Thoracic aorta (tissue), 2 donors: ENCODE results near the gene RPS6KA3. TPM values are rescaled to one million over a fixed set of nuclear protein-coding genes. Genes with fewer than 3 reads are reported as not detected.
"Not testable (repeated sequence)": the region's sequence is repeated elsewhere in the genome, so short reads cannot be mapped to it uniquely, and the experiment has no call there.

ENCODE experiments used
- ATAC-seq: fragments of 150-250 bp; one replicate; pipeline ENCODE4 v1.8.0; 2017; ENCODE audit warnings: low read depth; ENCODE audit not compliant: insufficient number of reproducible peaks, low FRiP score
- DNase-seq: peaks from one replicate; pipeline ENCODE4 v3.0.0-alpha.2; 2020; ENCODE audit warnings: low spot score
- H3K27ac ChIP-seq, 2 donors: fragments of 200-600 bp; sonication (generic); 1 replicate in 1 of 2; 2 replicates in 1 of 2; pipeline ENCODE4 v1.5.1; 2016; ENCODE audit warnings: mild to moderate bottlenecking in 2 of 2, moderate library complexity in 2 of 2
- H3K27me3 ChIP-seq: fragments of 200-600 bp; sonication (generic); replicated peaks from 2 replicates; pipeline ENCODE4 v1.6.0; 2016; ENCODE audit warnings: mild to moderate bottlenecking; ENCODE audit not compliant: insufficient read depth
- H3K36me3 ChIP-seq: fragments of 200-600 bp; sonication (generic); one replicate; pipeline ENCODE4 v1.5.1; 2016
- H3K4me1 ChIP-seq, 2 donors: fragments of 200-600 bp; sonication (generic); 1 replicate in 1 of 2; 2 replicates in 1 of 2; pipeline versions ENCODE4 v1.5.1 to v1.6.0; 2016; ENCODE audit warnings: low read depth in 2 of 2, mild to moderate bottlenecking in 1 of 2; ENCODE audit not compliant: control insufficient read depth in 1 of 2
- H3K4me3 ChIP-seq: fragments of 200-600 bp; sonication (generic); 2 replicates; pipeline ENCODE4 v1.5.1; 2016; ENCODE audit warnings: mild to moderate bottlenecking
- H3K9me3 ChIP-seq: fragments of 200-600 bp; sonication (generic); 2 replicates; pipeline ENCODE4 v1.5.1; 2016
- CTCF ChIP-seq: fragments of 200-600 bp; sonication (generic); IDR thresholded peaks from one replicate; pipeline ENCODE4 v1.5.1; 2019; ENCODE audit warnings: antibody characterized with exemption
- total RNA-seq, 2 donors: library from RNA; depleted of rRNA; stranded (reverse); fragments of >200 nt; gene quantifications; one replicate each; pipeline versions ENCODE4 v1.1.0 to v1.2.3, GENCODE V29; 2016

Gene RPS6KA3
- total RNA-seq, 2 donors from 2014 or later = 24.0 to 64.5 TPM

DNA sequence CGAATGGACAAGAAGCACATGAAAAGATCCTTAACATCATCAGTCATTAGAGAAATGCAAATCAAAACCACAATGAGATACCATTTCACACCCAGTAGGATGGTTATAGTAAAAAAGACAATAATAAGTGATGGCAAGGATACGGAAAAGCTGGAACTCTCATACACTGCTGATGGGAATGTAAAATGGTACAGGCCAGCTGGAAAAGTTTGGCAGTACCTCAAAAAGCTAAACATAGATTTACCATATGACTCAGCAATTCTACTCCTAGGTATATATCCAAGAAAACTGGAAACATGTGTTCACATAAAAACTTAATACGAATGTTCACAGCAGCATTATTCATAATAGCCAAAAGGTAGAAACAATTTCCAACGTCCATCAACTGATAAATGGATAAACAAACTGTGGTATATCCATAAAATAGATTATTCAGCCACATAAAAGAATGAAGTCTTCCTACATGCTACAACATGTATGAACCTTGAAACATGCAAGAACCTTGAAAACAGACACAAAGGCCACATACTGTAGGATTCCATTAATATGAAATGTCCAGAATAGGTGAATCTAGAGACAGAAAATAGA is 11.9 kb downstream of the RPS6KA3 start:
- ATAC-seq (no peak), DNase-seq (no peak)
- no peak overlapping the region for H3K27ac ChIP-seq
- no peaks in the 10 kb centered on the region for H3K9me3 ChIP-seq
- no peak overlapping the region for H3K4me3 ChIP-seq
- H3K36me3 ChIP-seq = no peaks in the 10 kb centered on the region
- TF ChIP-seq CTCF = no peak
- peaks cover 0 to 6% of the 10 kb centered on the region in 2 donors for H3K4me1 ChIP-seq
- H3K27me3 ChIP-seq = no peaks in the 10 kb centered on the region

DNA sequence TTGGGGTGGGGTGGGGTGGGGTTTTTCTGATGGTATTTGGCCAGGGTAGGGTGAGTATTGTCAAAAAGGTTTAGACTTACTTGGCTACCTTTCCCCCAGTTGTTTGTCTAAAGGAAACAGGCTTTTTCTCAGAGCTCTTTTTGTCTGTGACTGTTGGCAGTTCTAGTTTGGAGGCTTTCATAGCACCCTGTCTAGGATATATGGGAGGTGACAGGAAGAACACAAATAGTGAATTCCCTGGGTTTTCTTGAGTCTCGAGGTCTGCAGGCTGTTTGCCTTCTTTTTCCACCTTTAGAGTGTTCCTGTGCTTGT is 13.5 kb downstream of the RPS6KA3 start:
- no peak for TF ChIP-seq CTCF
- H3K9me3 ChIP-seq = no peaks in the 10 kb centered on the region

DNA sequence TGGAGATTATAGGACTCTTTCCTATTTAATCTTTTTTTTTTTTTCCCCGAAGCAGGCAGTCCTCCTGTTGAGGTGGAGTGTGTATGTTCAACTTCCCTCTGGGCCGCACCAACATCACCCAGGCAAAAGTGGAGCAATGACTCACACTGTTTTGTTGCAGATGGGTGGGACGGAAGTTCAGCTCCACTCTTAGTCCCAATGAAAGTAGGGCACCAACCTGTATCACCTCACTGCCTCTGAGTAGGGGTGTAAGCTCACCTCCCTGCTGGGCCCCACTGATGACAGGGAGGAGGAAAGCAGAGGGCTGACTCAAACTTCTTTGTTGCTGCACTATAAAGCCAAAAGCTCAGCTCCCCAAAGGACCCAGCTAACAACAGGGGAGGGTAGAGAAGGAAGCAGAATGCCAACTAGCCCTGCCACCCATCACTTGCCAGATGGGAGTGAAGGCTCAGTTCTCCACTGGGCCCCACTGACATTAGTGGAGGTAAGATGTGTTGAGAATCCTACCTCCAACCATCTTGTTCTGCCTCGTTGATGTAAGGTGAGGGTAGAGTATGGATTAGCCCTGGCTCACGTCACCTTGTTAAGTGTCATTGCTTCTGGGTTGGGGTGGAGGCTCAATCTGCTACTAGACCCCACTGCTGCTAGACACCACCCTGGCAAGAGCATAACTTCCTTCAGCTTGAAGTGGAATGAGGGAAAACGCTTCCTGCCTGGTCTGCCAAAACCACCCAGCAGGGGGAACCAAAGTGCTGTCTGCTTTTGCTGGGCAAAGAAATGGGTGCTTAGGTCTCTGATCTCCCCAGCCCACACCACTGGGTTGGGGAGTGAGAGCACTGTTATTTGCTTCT is 14.1 kb downstream of the RPS6KA3 start:
- Histone ChIP-seq H3K27ac (no peak overlapping the region), H3K9me3 (no peaks in the 10 kb centered on the region), H3K4me1 (peaks cover 0 to 6% of the 10 kb centered on the region in 2 donors), H3K27me3 (no peaks in the 10 kb centered on the region), H3K4me3 (no peak overlapping the region), H3K36me3 (no peaks in the 10 kb centered on the region)
- peak; percentile 37 for TF ChIP-seq CTCF
- no peak for DNase-seq
- ATAC-seq = peak; percentile 28

More for the DNA sequence above, 13.5 kb downstream of the RPS6KA3 start:
- Histone ChIP-seq H3K4me3 (no peak overlapping the region), H3K27ac (no peak overlapping the region), H3K36me3 (no peaks in the 10 kb centered on the region), H3K4me1 (peaks cover 0 to 6% of the 10 kb centered on the region in 2 donors), H3K27me3 (no peaks in the 10 kb centered on the region)
- no peak for DNase-seq
- no peak for ATAC-seq

DNA sequence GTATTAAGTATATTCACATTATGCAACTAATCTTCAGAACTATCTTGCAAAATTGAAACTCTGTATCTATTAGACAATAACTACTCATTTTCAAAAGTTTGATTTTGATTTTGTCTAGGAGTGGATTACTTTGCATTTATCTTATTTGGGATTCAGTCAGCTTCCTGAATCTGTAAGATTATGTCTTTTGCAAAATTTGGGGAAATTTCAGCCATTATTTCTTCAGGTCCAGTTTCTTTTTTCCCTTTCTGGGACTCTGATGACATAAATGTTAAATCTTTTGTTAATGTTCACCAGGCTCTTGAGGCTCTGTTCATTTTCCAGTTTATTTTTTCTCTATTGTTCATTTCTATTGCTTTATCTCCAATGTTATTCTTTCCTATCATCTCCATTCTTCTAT is 15.0 kb downstream of the RPS6KA3 start:
- Histone ChIP-seq H3K36me3 (no peaks in the 10 kb centered on the region), H3K4me1 (peaks cover 0 to 6% of the 10 kb centered on the region in 2 donors), H3K4me3 (no peak overlapping the region), H3K27me3 (no peaks in the 10 kb centered on the region), H3K27ac (no peak overlapping the region), H3K9me3 (no peaks in the 10 kb centered on the region)
- TF ChIP-seq CTCF = no peak
- ATAC-seq (no peak), DNase-seq (no peak)

DNA sequence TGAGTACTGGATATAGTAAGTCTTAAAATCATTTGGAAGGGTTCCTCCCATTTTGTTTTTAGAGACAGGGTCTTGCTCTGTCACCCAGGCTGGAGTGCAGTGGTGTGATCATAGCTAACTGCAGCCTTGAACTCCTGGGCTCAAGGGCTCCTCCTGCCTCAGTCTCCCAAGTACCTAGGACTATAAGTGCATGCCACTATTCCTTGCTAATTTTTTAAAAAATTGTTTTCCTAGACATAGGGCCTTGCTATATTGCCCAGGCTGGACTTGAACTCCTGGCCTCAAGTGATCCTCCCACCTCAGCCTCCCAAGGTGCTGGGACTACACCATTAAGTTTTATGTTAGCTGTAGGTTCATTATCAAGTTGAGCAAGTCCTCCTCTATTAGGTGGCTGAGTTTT is 16.6 kb downstream of the RPS6KA3 start:
- H3K36me3 ChIP-seq, H3K27me3 ChIP-seq, H3K27ac ChIP-seq, H3K9me3 ChIP-seq, DNase-seq, H3K4me3 ChIP-seq, H3K4me1 ChIP-seq, ATAC-seq: not testable (repeated sequence)
